HG03139 (cell line): Measurements from ENCODE around the gene QSOX1.

Experiments used
- ATAC-seq: cut with Tn5 transposase; IDR thresholded peaks from one replicate; pipeline ENCODE4 v1.9.1; 2021; ENCODE audit not compliant: unreplicated experiment

Gene QSOX1

GRCh38 chr1:180144659-180145357, 9.9 kb upstream of the QSOX1 start:
- no peak for ATAC-seq

GRCh38 chr1:180145446-180145845, 9.2 kb upstream of the QSOX1 start:
- ATAC-seq: no peak

DNA sequence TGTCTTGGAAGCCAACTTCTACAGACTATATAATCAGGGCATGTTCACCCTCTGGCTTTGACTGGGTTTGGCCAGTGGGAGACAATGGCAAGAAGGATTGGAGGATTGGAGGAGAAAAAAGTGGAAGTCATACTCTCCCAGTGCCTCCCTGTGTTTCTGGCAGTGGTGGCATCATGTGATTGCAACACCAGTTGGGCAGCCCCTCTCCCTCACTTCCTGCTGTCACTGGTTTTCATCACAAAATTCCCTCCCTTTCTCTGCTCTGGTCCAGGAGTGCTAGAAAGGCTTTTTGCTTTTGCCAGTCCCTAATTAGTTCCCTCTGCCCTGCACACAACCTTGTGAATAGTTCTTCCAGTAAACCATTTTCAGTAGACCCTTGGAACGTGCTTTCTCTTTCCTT, 3.7 kb upstream of the QSOX1 start:
- ATAC-seq: no peak

- no peak for ATAC-seq
Observed at GRCh38 chr1:180151508-180151907, 3.2 kb upstream of the QSOX1 start.

DNA sequence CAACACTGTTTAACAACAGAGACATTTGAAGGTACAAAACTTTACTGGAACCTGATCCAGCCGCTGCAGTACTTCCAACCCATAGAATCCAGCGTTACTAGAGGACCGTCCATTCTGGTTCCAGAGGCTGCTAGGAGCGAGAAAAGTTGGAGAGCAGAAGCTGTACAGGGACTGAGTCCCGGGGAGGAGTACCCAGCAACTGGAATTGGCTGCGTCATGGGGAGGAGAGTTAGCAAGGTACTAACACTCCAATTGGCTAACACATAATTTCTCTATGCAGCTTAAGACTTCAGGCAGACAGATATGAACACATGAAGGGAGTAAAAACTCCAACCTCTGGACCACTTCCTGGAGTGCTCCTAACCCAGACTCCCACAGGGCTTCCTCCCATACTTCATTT, 2.1 kb upstream of the QSOX1 start:
- no peak for ATAC-seq

DNA sequence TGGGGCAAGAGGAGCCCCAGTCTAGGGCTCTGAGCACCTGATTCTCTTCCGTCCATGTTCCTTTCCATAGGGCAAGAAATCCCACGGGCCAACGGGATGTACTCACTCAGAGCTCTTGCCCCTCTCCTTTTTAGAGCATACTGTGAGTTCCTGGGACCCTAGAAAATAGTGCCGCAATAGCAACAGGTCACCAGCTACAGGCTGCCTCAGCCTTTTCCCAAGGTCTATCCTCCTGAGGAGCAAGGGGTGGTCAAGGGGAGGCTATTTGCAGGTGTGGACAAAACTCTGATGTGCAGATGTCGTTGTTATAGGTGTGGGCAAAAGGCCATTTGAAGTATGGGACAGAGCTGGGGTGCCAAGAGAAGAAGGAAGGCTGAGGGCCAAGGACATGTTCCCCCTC, 1.6 kb upstream of the QSOX1 start:
- no peak for ATAC-seq

DNA sequence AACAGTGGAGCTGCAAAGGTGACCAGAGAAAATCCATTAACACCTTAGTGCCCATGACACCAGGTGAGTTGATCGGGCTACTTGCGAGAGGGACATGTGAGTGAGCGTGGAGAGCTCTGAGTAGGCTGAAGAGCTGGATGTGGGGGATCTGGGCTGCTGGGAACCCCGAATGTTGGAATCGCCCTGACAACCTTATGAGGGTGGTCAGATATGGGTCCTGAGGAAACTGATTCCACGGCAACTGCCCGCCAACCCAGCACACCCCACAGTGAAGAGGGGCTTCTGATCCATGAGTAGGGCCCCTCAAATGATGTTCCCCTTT, 705 bp upstream of the QSOX1 start:
- ATAC-seq: no peak

DNA sequence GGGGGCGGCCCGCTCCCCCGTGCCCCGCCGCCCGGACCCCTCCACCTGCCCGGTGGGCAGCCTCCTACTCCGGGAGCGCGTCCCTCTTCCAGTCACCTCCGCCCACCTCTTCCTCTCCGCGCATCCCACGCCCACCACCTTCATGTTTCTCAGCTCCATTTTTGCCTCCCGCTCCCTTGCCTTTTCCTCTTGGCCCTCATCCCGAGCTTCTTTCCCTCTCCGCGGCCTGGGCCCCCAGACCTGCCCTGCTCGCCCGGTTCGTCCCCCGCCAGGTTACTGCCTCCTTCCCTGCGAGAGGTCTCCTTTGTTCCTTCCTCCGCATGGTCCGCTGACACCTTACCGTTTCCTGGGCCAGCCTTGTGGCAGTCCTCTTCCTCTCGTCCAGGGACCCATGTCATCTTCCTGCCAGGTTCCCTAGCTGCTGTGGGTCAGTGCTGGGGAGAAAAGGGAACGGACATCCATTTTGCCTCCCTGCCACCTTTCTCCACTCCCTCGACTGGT, 563 bp downstream of the QSOX1 start:
- ATAC-seq: no peak

DNA sequence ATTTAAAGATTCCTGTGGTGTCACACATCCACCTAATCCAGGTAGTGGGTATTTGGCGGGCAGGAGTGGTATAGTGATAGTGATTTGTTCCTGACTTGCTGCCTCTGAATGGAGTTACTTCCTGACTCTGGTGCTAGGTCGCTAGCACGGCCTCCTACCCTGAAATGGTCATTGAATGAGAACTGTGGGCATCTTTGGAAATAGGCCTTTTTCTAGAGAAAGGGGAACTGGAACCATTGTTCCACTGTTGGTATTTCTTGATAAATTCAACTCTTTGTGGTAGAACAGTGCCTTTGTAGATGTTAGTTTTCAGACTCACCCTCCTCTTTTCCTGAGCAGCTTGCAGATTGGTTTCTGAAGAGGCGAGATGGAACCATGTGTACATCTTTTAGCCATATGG, 1.5 kb downstream of the QSOX1 start:
- no peak for ATAC-seq

DNA sequence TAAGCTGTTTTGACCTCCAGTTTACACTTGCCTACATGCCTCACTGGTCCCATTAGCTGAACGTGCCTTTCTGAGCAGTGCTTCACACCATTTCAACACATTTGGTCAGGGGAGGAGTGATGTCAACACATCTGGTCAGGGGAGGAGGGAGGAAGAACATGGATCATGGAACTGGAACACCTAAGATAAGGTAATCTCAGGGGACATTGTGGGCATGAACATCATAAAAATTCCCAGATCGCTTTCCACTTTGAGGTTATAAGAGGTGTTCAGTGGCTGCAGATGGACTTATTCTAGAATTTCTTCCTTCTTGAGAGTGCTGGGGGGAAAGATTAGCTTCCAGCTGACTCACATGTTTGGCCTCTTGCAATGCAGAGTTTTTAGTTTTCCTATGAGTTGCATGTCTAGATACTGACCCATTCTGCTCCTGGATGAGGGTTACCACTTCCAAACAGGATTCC, 2.0 kb downstream of the QSOX1 start:
- no peak for ATAC-seq

DNA sequence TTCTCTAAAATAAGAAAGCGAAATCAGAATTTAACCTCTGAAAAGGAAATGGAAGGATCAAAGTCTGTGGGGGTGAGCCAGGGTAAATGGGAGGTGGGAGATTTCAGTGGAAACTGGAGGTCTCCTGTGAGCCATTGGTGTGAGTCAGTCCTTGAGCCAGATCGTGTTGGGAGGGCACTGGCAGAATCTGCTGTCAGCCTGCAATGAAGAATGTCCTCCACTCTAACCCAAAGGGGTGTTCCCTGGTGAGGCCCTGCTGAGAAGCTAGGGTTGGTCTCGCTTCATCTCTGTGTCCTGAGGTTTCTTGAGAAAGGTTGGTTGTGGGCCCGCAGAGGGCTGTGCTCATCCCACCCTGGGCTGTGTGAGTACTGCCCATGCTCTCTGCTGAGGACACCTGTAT, 2.4 kb downstream of the QSOX1 start:
- no peak for ATAC-seq

DNA sequence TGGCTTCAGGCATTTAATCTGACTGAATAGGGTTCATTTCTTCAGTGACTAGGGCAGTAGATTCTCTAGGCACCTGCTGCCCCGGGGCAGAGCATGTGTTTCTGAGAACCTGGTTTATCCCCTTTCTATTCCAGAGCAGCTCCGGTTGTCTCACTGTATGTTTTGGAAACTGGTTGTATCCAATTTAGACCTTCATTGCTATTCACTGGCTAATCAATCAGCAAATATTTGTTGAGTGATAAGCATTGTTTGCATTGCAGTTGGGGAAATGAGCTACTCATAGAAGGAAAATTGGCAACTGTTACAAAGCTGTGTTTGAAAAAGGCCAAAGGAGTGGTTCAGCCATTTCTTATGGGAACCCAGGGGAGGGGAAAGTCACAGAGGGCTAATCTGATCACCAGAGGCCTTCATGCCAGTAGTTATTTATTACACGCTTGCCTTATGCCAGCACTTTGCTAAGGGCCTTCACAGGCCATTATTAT, 2.9 kb downstream of the QSOX1 start:
- no peak for ATAC-seq

DNA sequence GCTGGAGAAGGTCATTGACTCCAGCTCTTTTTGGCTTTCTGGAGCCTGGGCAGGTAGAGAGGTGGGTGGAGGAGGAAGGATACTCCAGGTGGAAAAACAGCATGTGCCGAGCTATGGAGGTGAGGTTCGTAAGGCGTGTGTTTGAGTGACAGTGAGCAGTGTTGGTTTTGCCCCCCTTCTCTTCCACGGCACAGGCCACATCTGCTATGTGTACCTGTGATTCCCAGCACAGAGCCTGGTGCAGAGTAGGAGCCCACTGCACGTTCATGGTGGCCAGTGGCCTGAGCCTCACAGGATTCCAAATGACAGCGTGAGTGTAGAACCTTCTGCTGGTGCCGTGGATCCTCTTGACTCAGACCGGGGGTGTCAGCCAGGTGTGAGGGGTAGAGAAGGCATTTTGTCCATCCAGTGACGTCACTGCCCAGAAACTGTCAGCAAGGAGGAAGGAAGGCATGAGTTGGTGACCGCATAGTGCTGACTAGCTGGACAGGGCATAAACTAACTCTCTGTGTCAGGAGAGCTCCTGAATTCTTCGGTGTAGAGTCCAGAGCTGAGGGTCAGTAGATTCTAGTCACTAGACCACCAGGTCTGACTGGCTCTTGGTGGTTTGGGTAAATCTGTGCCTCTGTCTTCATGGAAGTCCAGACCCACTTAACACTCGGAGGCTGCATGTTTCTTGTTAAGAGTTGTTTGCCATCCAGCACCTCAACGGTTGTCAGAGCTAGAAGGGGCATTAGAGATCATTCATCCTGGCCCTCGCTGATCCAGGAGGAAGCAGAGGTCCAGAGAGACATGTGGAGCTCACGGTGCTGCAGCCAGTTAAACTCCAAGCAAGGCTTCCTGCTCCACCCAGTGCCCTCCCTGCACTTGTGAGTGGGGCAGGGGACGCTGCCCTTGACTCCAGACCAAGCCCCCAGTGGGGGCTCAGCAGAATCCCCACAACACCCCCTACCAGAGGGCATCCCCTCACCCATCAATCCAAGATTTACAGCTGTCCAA, 3.8 kb downstream of the QSOX1 start:
- ATAC-seq: no peak

GRCh38 chr1:180160357-180160756, 5.7 kb downstream of the QSOX1 start:
- ATAC-seq: no peak

DNA sequence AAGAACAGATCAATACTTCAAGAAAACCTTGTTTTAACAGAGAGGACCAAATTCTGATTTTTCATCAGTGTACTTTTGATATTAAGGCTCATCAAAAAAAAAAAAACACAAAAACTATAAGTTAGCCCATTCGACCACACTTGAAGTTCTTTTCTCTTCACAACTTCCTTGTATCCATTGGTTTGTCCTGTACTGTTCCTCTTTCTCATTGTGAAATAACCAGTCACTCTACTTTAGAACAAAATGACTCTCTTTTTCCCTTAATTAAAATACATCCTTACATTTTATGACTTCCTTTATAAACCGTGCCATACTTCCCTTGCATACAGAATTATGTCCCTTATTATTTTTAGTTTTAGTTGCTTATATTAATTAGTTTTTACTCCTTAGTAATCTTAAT, 8.4 kb downstream of the QSOX1 start:
- no peak for ATAC-seq

DNA sequence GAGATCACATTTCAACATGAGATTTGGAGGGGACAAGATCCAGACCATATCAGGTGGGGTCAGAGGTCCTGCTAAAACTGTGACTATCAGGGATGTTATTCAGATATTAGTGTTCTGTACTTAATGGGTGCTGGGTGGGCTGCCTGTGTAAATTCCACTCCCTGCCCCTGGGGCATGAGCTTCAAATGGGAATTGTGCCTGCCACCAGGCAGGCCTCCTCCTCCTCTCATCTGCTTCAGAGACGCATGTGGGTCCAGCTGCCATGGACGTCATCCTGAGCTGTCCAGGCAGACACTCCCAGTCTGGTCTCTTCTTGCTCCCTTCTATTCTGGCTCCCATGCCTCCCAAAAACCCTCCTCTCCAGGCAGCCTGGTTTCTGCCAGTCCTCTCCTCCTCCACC, 10.4 kb downstream of the QSOX1 start:
- no peak for ATAC-seq

- ATAC-seq: no peak
Observed at GRCh38 chr1:180165509-180166435, 11.1 kb downstream of the QSOX1 start.

GRCh38 chr1:180166436-180166800, 11.7 kb downstream of the QSOX1 start:
- no peak for ATAC-seq

- no peak for ATAC-seq
Observed at GRCh38 chr1:180167021-180167701, 12.5 kb downstream of the QSOX1 start.

DNA sequence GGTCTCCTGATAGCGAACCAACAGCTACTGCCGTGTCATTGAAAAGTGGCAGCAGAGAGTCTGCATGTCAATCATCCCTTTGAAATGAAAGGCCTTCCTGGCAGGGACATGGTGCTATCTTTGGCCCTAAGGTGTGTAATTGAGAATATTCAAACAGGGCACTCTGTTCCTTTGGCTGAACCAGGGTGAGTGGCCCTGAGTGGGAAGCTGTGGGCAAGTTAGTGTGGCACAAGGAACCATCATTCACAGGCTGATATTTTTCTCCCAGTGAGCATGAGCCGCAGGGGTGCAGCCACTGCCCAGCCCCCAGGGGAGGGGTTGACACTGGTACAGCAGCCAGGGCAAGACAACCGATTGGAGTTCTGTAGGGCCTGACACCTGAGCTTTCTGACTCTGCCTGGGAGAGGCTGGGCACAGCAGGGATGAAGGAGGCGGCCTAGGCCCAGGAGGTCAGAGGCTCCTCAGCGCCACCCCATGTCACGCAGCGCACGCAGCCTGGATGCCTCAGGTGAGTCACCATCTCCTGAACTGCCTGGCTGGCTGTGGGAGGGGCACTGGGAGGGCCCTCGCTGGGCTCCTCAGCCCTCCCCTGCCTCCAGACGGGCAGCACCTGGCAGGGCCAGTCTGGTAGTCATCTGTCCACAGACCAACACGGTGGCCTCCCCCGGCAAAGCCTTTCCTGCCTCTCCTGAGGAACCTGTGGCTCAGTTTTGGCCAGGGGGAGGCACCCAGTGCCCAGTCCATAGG, 13.2 kb downstream of the QSOX1 start:
- ATAC-seq: no peak
